ENCODE results near the gene FNDC3A. TPM values are rescaled to one million over a fixed set of nuclear protein-coding genes. Genes with fewer than 3 reads are reported as not detected.
A peak's percentile ranks its signal among the peaks of the same experiment; 100 is the strongest.

FNDC3A gene
- total and polyA plus RNA-seq, 4 donors: 25.2 to 89.5 (median 32.1) TPM

- peak overlapping the region; percentile 76 to 80 (median 79) for H3K4me3 ChIP-seq (ENCODE audit: low read depth in 1 of 3, low read length in 3 of 3)
- H3K4me1 ChIP-seq (ENCODE audit: control insufficient read depth in 4 of 4, insufficient read depth in 4 of 4, low read length in 3 of 4): peaks cover 0 to 39% (median 25%) of the 10 kb centered on the region in 4 donors
- no peaks in the 10 kb centered on the region for H3K9me3 ChIP-seq (ENCODE audit: control insufficient read depth in 4 of 4, low read length in 3 of 4)
- no peak for TF ChIP-seq NR2F2 (IDR thresholded peaks at IDR 0.05)
- TF ChIP-seq, protein P1, sequence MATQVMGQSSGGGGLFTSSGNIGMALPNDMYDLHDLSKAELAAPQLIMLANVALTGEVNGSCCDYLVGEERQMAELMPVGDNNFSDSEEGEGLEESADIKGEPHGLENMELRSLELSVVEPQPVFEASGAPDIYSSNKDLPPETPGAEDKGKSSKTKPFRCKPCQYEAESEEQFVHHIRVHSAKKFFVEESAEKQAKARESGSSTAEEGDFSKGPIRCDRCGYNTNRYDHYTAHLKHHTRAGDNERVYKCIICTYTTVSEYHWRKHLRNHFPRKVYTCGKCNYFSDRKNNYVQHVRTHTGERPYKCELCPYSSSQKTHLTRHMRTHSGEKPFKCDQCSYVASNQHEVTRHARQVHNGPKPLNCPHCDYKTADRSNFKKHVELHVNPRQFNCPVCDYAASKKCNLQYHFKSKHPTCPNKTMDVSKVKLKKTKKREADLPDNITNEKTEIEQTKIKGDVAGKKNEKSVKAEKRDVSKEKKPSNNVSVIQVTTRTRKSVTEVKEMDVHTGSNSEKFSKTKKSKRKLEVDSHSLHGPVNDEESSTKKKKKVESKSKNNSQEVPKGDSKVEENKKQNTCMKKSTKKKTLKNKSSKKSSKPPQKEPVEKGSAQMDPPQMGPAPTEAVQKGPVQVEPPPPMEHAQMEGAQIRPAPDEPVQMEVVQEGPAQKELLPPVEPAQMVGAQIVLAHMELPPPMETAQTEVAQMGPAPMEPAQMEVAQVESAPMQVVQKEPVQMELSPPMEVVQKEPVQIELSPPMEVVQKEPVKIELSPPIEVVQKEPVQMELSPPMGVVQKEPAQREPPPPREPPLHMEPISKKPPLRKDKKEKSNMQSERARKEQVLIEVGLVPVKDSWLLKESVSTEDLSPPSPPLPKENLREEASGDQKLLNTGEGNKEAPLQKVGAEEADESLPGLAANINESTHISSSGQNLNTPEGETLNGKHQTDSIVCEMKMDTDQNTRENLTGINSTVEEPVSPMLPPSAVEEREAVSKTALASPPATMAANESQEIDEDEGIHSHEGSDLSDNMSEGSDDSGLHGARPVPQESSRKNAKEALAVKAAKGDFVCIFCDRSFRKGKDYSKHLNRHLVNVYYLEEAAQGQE (IDR thresholded peaks at IDR 0.05): no peak
- TF ChIP-seq MAX (IDR thresholded peaks at IDR 0.05): no peak
- TF ChIP-seq FOXA1 (IDR thresholded peaks at IDR 0.05): no peak
- TF ChIP-seq, protein P2, sequence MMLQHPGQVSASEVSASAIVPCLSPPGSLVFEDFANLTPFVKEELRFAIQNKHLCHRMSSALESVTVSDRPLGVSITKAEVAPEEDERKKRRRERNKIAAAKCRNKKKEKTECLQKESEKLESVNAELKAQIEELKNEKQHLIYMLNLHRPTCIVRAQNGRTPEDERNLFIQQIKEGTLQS (IDR thresholded peaks at IDR 0.05): no peak
- no peak for TF ChIP-seq JUND (IDR thresholded peaks at IDR 0.05)
- TF ChIP-seq, protein P3, sequence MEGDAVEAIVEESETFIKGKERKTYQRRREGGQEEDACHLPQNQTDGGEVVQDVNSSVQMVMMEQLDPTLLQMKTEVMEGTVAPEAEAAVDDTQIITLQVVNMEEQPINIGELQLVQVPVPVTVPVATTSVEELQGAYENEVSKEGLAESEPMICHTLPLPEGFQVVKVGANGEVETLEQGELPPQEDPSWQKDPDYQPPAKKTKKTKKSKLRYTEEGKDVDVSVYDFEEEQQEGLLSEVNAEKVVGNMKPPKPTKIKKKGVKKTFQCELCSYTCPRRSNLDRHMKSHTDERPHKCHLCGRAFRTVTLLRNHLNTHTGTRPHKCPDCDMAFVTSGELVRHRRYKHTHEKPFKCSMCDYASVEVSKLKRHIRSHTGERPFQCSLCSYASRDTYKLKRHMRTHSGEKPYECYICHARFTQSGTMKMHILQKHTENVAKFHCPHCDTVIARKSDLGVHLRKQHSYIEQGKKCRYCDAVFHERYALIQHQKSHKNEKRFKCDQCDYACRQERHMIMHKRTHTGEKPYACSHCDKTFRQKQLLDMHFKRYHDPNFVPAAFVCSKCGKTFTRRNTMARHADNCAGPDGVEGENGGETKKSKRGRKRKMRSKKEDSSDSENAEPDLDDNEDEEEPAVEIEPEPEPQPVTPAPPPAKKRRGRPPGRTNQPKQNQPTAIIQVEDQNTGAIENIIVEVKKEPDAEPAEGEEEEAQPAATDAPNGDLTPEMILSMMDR (IDR thresholded peaks at IDR 0.05; ENCODE audit: low read depth, low read length, missing input control): no peak
- TF ChIP-seq FOXA2 (IDR thresholded peaks at IDR 0.05): no peak
- TF ChIP-seq YY1 (IDR thresholded peaks at IDR 0.05): no peak
- no peak for TF ChIP-seq SP1 (IDR thresholded peaks at IDR 0.05)
- no peak for TF ChIP-seq EGR1 (IDR thresholded peaks at IDR 0.05; ENCODE audit: low read depth in 2 of 2)
- TF ChIP-seq HNF4A (conservative IDR thresholded peaks at IDR 0.05): no peak
- TF ChIP-seq RAD21 (IDR thresholded peaks at IDR 0.05): no peak
- no peak for TF ChIP-seq TAF1 (conservative IDR thresholded peaks at IDR 0.05)
- no peak for TF ChIP-seq ZBTB33 (IDR thresholded peaks at IDR 0.05)
- no peak for TF ChIP-seq GABPA (IDR thresholded peaks at IDR 0.05 in 1 of 2, conservative IDR thresholded peaks at IDR 0.05 in 1 of 2)
- TF ChIP-seq RXRA (IDR thresholded peaks at IDR 0.05): no peak
- no peak for TF ChIP-seq HNF4G (IDR thresholded peaks at IDR 0.05)
- peak overlapping the region; percentile 80 to 94 for H3K9ac ChIP-seq (ENCODE audit: low read depth in 1 of 2, low read length in 2 of 2)
- H3K27ac ChIP-seq (ENCODE audit: low read depth in 1 of 2, low read length in 2 of 2): no peak overlapping the region
- H3K36me3 ChIP-seq (ENCODE audit: control insufficient read depth in 4 of 4, insufficient read depth in 3 of 4, low read depth in 1 of 4, low read length in 3 of 4): peaks cover 0 to 7% (median 4%) of the 10 kb centered on the region in 4 donors
- no peak for DNase-seq (ENCODE audit: low spot score)
- no peaks in the 10 kb centered on the region for H3K27me3 ChIP-seq (ENCODE audit: control insufficient read depth in 4 of 4, insufficient read depth in 4 of 4, low read length in 3 of 4)
These were observed 135.1 kb downstream of the FNDC3A start for GRCh38 chr13:49110913-49111170.
